ENCODE data around the gene ALKBH2. TPM values are rescaled to one million over a fixed set of nuclear protein-coding genes. Genes with fewer than 3 reads are reported as not detected.

ALKBH2 gene
- 30.2 and 32.7 TPM in 2 replicates for total RNA-seq (2014; rRNA removed; shearing (Covaris generic))
- polyA plus RNA-seq (2015; cell fraction: cytosol; rRNA removed) = 17.9 and 25.9 TPM in 2 replicates
- 95.7 and 102 TPM in 2 replicates for polyA plus RNA-seq (2015; cell fraction: nucleus; rRNA removed)

GRCh38 chr12:109093022-109093918, at the start of gene ALKBH2:
Gene ALKBH2 (minus strand): TSS chr12:109093472. CDS start chr12:109092786, 686 bp downstream.
- in situ Hi-C loops (cut with HindIII; ENCODE audit: low pct_unique_long_range_greater_than_20kb, low sequenced_read_pairs) = no loop called here

GRCh38 chr12:109140560-109140959, 47.3 kb upstream of the ALKBH2 start:
- DNase-seq (ENCODE audit: low read depth, low spot score) = no peak
- in situ Hi-C loops (cut with HindIII; ENCODE audit: low pct_unique_long_range_greater_than_20kb, low sequenced_read_pairs) = no loop called here

More at GRCh38 chr12:109093022-109093918, at the start of gene ALKBH2:
- DNase-seq (ENCODE audit: low read depth, low spot score) = peak; percentile 93

- in situ Hi-C loops (cut with HindIII; ENCODE audit: low pct_unique_long_range_greater_than_20kb, low sequenced_read_pairs) = no loop called here
- DNase-seq (ENCODE audit: low read depth, low spot score) = no peak
Observed at GRCh38 chr12:109139791-109140190, 46.5 kb upstream of the ALKBH2 start.

GRCh38 chr12:109139360-109139759, 46.1 kb upstream of the ALKBH2 start:
- in situ Hi-C loops (cut with HindIII; ENCODE audit: low pct_unique_long_range_greater_than_20kb, low sequenced_read_pairs) = no loop called here
- no peak for DNase-seq (ENCODE audit: low read depth, low spot score)

GRCh38 chr12:109137055-109137454, 43.8 kb upstream of the ALKBH2 start:
- no peak for DNase-seq (ENCODE audit: low read depth, low spot score)
- in situ Hi-C loops (cut with HindIII; ENCODE audit: low pct_unique_long_range_greater_than_20kb, low sequenced_read_pairs) = no loop called here

GRCh38 chr12:109134186-109134917, 41.1 kb upstream of the ALKBH2 start:
- peak; percentile 74 for DNase-seq (ENCODE audit: low read depth, low spot score)
- in situ Hi-C loops (cut with HindIII; ENCODE audit: low pct_unique_long_range_greater_than_20kb, low sequenced_read_pairs) = no loop called here

- no peak for DNase-seq (ENCODE audit: low read depth, low spot score)
- in situ Hi-C loops (cut with HindIII; ENCODE audit: low pct_unique_long_range_greater_than_20kb, low sequenced_read_pairs) = no loop called here
Observed at GRCh38 chr12:109131154-109132050, 38.1 kb upstream of the ALKBH2 start.

GRCh38 chr12:109130297-109131153, 37.3 kb upstream of the ALKBH2 start:
- no peak for DNase-seq (ENCODE audit: low read depth, low spot score)
- in situ Hi-C loops (cut with HindIII; ENCODE audit: low pct_unique_long_range_greater_than_20kb, low sequenced_read_pairs) = no loop called here

- DNase-seq (ENCODE audit: low read depth, low spot score) = no peak
- in situ Hi-C loops (cut with HindIII; ENCODE audit: low pct_unique_long_range_greater_than_20kb, low sequenced_read_pairs) = no loop called here
Observed at GRCh38 chr12:109127533-109128242, 34.4 kb upstream of the ALKBH2 start.

GRCh38 chr12:109126784-109127183, 33.5 kb upstream of the ALKBH2 start:
- no peak for DNase-seq (ENCODE audit: low read depth, low spot score)
- in situ Hi-C loops (cut with HindIII; ENCODE audit: low pct_unique_long_range_greater_than_20kb, low sequenced_read_pairs) = no loop called here

GRCh38 chr12:109125791-109126190, 32.5 kb upstream of the ALKBH2 start:
- in situ Hi-C loops (cut with HindIII; ENCODE audit: low pct_unique_long_range_greater_than_20kb, low sequenced_read_pairs) = no loop called here
- DNase-seq (ENCODE audit: low read depth, low spot score) = no peak

GRCh38 chr12:109124878-109125648, 31.8 kb upstream of the ALKBH2 start:
- in situ Hi-C loops (cut with HindIII; ENCODE audit: low pct_unique_long_range_greater_than_20kb, low sequenced_read_pairs) = no loop called here

GRCh38 chr12:109121346-109121880, 28.1 kb upstream of the ALKBH2 start:
- no peak for DNase-seq (ENCODE audit: low read depth, low spot score)
- in situ Hi-C loops (cut with HindIII; ENCODE audit: low pct_unique_long_range_greater_than_20kb, low sequenced_read_pairs) = no loop called here

More at GRCh38 chr12:109124878-109125648, 31.8 kb upstream of the ALKBH2 start:
- DNase-seq (ENCODE audit: low read depth, low spot score) = no peak

GRCh38 chr12:109120557-109120956, 27.3 kb upstream of the ALKBH2 start:
- in situ Hi-C loops (cut with HindIII; ENCODE audit: low pct_unique_long_range_greater_than_20kb, low sequenced_read_pairs) = no loop called here
- DNase-seq (ENCODE audit: low read depth, low spot score) = no peak

GRCh38 chr12:109120095-109120494, 26.8 kb upstream of the ALKBH2 start:
- in situ Hi-C loops (cut with HindIII; ENCODE audit: low pct_unique_long_range_greater_than_20kb, low sequenced_read_pairs) = no loop called here
- DNase-seq (ENCODE audit: low read depth, low spot score) = no peak
